IPS DF 6.9 (cell line): ENCODE results near the gene GNL3.

Source experiments
- DNase-seq: peaks from one replicate; pipeline ENCODE4 v3.0.0-alpha.2; 2013; ENCODE audit warnings: low read depth, low spot score
- H3K27ac ChIP-seq: one replicate; pipeline ENCODE4 v1.5.1; 2013; ENCODE audit warnings: low read length, control low read depth
- H3K27me3 ChIP-seq: 2 replicates; pipeline ENCODE4 v1.6.1; 2013; ENCODE audit warnings: mild to moderate bottlenecking, low read length; ENCODE audit not compliant: control insufficient read depth, insufficient read depth
- H3K36me3 ChIP-seq: 2 replicates; pipeline ENCODE4 v1.6.1; 2013; ENCODE audit warnings: low read length; ENCODE audit not compliant: control insufficient read depth, insufficient read depth
- H3K4me1 ChIP-seq: 2 replicates; pipeline ENCODE4 v1.6.1; 2013; ENCODE audit warnings: low read length; ENCODE audit not compliant: control insufficient read depth, insufficient read depth
- H3K4me3 ChIP-seq: 2 replicates; pipeline ENCODE4 v1.5.1; 2013; ENCODE audit warnings: mild to moderate bottlenecking, low read length
- H3K9me3 ChIP-seq: 2 replicates; pipeline ENCODE4 v1.6.1; 2013; ENCODE audit warnings: low read length, inconsistent platforms; ENCODE audit not compliant: control insufficient read depth, insufficient read depth
- WGBS: extraction: QIAGEN DNeasy Blood & Tissue Kit; methylation state at CpG from one replicate; pipeline ENCODE4 v1.1.7; 2013; ENCODE audit warnings: mixed read lengths, missing lambda C conversion rate; ENCODE audit not compliant: insufficient read length, insufficient coverage; 5-methylcytosine and 5-hydroxymethylcytosine counted together

The GNL3 gene

GRCh38 chr3:52685285-52685708 lies 535 bp upstream of the GNL3 start:
- Histone ChIP-seq H3K36me3 (peaks cover 28% of the 10 kb centered on the region; the same call in 1 of the 2 replicates), H3K9me3 (no peaks in the 10 kb centered on the region), H3K27me3 (no peaks in the 10 kb centered on the region), H3K4me3 (peak overlapping the region; percentile 95; the same call in 1 of the 2 replicates), H3K27ac (no peak overlapping the region), H3K4me1 (no peaks in the 10 kb centered on the region)
- WGBS: no CpG with 5 or more reads among the region's 41 CpGs
- DNase-seq: peak; percentile 25

- no peaks in the 10 kb centered on the region for H3K9me3 ChIP-seq
- H3K36me3 ChIP-seq: peaks cover 46% of the 10 kb centered on the region
- no peak overlapping the region for H3K4me3 ChIP-seq
- H3K4me1 ChIP-seq: no peaks in the 10 kb centered on the region
- no peaks in the 10 kb centered on the region for H3K27me3 ChIP-seq
- WGBS: no CpG with 5 or more reads among the region's 6 CpGs
- H3K27ac ChIP-seq: no peak overlapping the region
- no peak for DNase-seq
Measured at GRCh38 chr3:52688266-52688665, 2.4 kb downstream of the GNL3 start.

- no peak overlapping the region for H3K4me3 ChIP-seq
- no peaks in the 10 kb centered on the region for H3K4me1 ChIP-seq
- DNase-seq: no peak
- no peaks in the 10 kb centered on the region for H3K27me3 ChIP-seq
- WGBS: no CpG with 5 or more reads among the region's 3 CpGs
- H3K9me3 ChIP-seq: no peaks in the 10 kb centered on the region
- H3K36me3 ChIP-seq: peaks cover 51% of the 10 kb centered on the region
- no peak overlapping the region for H3K27ac ChIP-seq
Measured at GRCh38 chr3:52689151-52689550, 3.3 kb downstream of the GNL3 start.

- Histone ChIP-seq H3K9me3 (no peaks in the 10 kb centered on the region), H3K36me3 (peaks cover 62% of the 10 kb centered on the region), H3K4me1 (no peaks in the 10 kb centered on the region), H3K27me3 (no peaks in the 10 kb centered on the region), H3K4me3 (no peak overlapping the region), H3K27ac (no peak overlapping the region)
- no CpG with 5 or more reads among the region's 2 CpGs for WGBS
- no peak for DNase-seq
Measured at GRCh38 chr3:52690560-52690959, 4.7 kb downstream of the GNL3 start.

- no peaks in the 10 kb centered on the region for H3K27me3 ChIP-seq
- H3K27ac ChIP-seq: no peak overlapping the region
- no peaks in the 10 kb centered on the region for H3K4me1 ChIP-seq
- H3K4me3 ChIP-seq: no peak overlapping the region
- DNase-seq: no peak
- no peaks in the 10 kb centered on the region for H3K9me3 ChIP-seq
- peaks cover 63% of the 10 kb centered on the region for H3K36me3 ChIP-seq
Measured at GRCh38 chr3:52693071-52693470, 7.2 kb downstream of the GNL3 start.

GRCh38 chr3:52694528-52695189 lies 8.8 kb downstream of the GNL3 start:
- H3K27me3 ChIP-seq: no peaks in the 10 kb centered on the region
- H3K36me3 ChIP-seq: peaks cover 47% of the 10 kb centered on the region
- H3K4me1 ChIP-seq: no peaks in the 10 kb centered on the region
- no CpG with 5 or more reads among the region's 7 CpGs for WGBS
- H3K9me3 ChIP-seq: no peaks in the 10 kb centered on the region
- H3K4me3 ChIP-seq: no peak overlapping the region
- H3K27ac ChIP-seq: no peak overlapping the region
- no peak for DNase-seq

- Histone ChIP-seq H3K9me3 (no peaks in the 10 kb centered on the region), H3K27me3 (no peaks in the 10 kb centered on the region), H3K4me3 (no peak overlapping the region), H3K36me3 (peaks cover 38% of the 10 kb centered on the region), H3K27ac (no peak overlapping the region), H3K4me1 (no peaks in the 10 kb centered on the region)
- WGBS: no CpG with 5 or more reads among the region's 4 CpGs
- no peak for DNase-seq
Measured at GRCh38 chr3:52695798-52696671, 10.2 kb downstream of the GNL3 start.

- Histone ChIP-seq H3K27ac (no peak overlapping the region), H3K4me1 (no peaks in the 10 kb centered on the region), H3K27me3 (no peaks in the 10 kb centered on the region), H3K9me3 (no peaks in the 10 kb centered on the region), H3K36me3 (peaks cover 34% of the 10 kb centered on the region), H3K4me3 (no peak overlapping the region)
- no CpG with 5 or more reads among the region's 2 CpGs for WGBS
- no peak for DNase-seq
Measured at GRCh38 chr3:52696830-52697631, 11.2 kb downstream of the GNL3 start.

GRCh38 chr3:52697632-52697965 lies 11.8 kb downstream of the GNL3 start:
- Histone ChIP-seq H3K27me3 (no peaks in the 10 kb centered on the region), H3K4me3 (no peak overlapping the region), H3K9me3 (no peaks in the 10 kb centered on the region), H3K27ac (no peak overlapping the region), H3K36me3 (peaks cover 33% of the 10 kb centered on the region), H3K4me1 (no peaks in the 10 kb centered on the region)
- no CpG with 5 or more reads among the region's 4 CpGs for WGBS
- no peak for DNase-seq

GRCh38 chr3:52703341-52703740 lies 17.5 kb downstream of the GNL3 start:
- H3K27me3 ChIP-seq: no peaks in the 10 kb centered on the region
- no peaks in the 10 kb centered on the region for H3K9me3 ChIP-seq
- no peak overlapping the region for H3K27ac ChIP-seq
- DNase-seq: no peak
- no peaks in the 10 kb centered on the region for H3K36me3 ChIP-seq
- no peak overlapping the region for H3K4me3 ChIP-seq
- no peaks in the 10 kb centered on the region for H3K4me1 ChIP-seq
- WGBS: no CpG with 5 or more reads among the region's 7 CpGs
